C4-2B (cell line): ENCODE measurements around the gene STK11.
A peak's percentile ranks its signal among the peaks of the same experiment; 100 is the strongest.

Experiments used
- H3K27ac ChIP-seq: fragments of 450-650 bp; 2 replicates; pipeline ENCODE4 v1.5.1; 2017
- ZFX ChIP-seq: fragments of 450-650 bp; IDR thresholded peaks from 2 replicates; pipeline ENCODE4 v1.6.1; 2017
- TF ChIP-seq, protein P1 (sequence below): fragments of 450-650 bp; conservative IDR thresholded peaks from 2 replicates; pipeline ENCODE4 v1.5.1; 2017; ENCODE audit warnings: mild to moderate bottlenecking

STK11 gene, protein sequence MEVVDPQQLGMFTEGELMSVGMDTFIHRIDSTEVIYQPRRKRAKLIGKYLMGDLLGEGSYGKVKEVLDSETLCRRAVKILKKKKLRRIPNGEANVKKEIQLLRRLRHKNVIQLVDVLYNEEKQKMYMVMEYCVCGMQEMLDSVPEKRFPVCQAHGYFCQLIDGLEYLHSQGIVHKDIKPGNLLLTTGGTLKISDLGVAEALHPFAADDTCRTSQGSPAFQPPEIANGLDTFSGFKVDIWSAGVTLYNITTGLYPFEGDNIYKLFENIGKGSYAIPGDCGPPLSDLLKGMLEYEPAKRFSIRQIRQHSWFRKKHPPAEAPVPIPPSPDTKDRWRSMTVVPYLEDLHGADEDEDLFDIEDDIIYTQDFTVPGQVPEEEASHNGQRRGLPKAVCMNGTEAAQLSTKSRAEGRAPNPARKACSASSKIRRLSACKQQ

DNA sequence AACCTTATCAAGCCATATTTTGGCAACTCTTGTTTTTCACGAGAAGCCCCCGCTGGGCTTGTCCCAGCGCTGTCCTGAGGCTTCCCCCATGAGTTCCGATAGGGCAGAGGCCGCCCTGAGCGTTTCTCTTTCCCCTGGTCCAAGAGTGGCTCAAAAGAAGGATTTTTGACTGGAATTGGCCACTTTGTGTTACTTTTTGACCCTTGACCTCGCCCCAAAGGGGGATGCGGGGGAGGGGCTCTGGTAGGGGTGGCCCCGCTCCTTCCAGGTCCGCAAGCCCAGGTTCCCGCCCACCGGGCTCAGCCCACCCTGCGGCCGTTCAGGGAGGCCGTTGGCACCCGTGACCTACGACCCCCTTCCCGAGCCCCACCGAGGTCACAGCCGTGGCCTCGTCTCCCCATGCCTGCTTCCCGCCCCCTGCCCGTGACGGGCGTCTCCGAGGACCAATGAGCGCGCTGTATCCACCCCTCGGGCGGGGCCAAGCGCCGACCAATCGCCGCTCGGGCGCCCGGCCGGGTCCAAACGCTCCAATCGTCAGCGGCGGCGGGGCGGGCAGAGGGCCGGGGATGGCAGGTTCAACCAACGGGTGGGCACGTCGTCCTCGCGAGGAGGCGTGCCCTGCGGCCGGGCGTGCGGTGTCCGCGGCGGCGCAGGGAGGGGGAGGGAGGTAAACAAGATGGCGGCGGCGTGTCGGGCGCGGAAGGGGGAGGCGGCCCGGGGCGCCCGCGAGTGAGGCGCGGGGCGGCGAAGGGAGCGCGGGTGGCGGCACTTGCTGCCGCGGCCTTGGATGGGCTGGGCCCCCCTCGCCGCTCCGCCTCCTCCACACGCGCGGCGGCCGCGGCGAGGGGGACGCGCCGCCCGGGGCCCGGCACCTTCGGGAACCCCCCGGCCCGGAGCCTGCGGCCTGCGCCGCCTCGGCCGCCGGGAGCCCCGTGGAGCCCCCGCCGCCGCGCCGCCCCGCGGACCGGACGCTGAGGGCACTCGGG lies at the start of gene STK11:
STK11 (plus strand) TSS at position 665 of the 986 bp plus-strand sequence. CDS start 1,136 bp downstream, outside the sequence.
- TF ChIP-seq, protein P1, sequence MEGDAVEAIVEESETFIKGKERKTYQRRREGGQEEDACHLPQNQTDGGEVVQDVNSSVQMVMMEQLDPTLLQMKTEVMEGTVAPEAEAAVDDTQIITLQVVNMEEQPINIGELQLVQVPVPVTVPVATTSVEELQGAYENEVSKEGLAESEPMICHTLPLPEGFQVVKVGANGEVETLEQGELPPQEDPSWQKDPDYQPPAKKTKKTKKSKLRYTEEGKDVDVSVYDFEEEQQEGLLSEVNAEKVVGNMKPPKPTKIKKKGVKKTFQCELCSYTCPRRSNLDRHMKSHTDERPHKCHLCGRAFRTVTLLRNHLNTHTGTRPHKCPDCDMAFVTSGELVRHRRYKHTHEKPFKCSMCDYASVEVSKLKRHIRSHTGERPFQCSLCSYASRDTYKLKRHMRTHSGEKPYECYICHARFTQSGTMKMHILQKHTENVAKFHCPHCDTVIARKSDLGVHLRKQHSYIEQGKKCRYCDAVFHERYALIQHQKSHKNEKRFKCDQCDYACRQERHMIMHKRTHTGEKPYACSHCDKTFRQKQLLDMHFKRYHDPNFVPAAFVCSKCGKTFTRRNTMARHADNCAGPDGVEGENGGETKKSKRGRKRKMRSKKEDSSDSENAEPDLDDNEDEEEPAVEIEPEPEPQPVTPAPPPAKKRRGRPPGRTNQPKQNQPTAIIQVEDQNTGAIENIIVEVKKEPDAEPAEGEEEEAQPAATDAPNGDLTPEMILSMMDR, result no peak
- peak; percentile 65; the same call in 1 of the 2 replicates for TF ChIP-seq ZFX
- peak within 1 kb of the TSS; percentile 70 for H3K27ac ChIP-seq

DNA sequence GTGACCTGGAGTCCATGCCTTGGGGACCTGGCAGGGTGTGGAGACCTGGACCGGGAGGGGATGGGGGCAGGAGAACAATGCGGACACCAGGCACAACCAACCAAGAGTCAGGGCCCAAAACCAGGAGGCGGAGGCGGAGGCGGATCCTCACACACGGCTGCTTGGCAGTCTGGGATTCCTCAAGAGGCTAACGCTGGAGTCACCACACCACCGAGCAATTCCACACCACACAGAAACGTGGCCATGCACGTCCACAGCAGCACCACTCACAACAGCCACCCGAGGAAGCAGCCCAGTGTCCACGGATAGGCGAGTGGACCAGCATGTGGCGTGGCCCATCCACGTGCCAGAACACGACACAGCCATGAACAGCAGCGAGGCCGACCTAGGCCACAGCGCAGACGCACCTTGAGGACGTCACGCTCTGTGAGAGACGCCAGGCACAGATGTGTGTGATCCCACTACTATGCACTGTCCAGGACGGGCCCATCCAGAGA lies 49.2 kb upstream of the STK11 start:
- no peak overlapping the region for H3K27ac ChIP-seq
- TF ChIP-seq, protein P1, result no peak
- TF ChIP-seq ZFX, result no peak

DNA sequence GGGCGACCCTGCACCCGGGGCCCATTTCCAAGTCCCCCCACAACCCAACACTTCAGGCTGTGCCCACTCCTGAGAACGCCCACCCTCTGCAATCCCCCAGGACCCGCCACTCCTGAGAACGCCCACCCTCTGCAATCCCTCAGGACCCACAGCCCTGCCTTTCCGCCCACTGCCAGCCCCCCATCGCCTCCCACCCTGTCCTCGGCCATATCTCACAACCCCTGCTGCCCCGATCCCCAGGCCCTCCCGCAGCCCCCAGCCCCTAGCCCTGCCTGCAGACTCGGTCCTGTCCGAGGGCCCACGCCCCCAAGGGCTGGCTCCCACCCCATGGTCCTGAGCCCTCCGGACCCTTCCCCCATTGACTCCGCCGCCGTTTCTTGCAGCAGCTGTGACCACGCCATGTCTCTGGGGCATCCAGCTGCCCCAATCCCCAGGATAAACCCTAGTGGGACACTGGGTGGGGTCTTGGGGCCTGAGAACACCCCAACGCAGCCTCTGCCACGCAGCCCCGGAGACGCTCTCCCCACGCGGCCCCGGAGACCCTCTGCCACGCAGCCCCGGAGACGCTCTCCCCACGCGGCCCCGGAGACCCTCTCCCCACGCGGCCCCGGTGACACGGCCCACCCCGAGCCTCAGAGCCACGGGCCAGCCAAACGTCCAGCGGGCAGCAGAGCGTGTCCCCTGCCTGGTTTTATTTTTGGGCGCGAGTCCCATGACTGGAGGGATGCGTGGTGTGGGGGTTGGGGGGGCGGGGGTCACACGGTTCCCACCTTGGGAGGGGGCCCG lies 48.6 kb upstream of the STK11 start:
- TF ChIP-seq, protein P1, result no peak
- no peak for TF ChIP-seq ZFX
- no peak overlapping the region for H3K27ac ChIP-seq

DNA sequence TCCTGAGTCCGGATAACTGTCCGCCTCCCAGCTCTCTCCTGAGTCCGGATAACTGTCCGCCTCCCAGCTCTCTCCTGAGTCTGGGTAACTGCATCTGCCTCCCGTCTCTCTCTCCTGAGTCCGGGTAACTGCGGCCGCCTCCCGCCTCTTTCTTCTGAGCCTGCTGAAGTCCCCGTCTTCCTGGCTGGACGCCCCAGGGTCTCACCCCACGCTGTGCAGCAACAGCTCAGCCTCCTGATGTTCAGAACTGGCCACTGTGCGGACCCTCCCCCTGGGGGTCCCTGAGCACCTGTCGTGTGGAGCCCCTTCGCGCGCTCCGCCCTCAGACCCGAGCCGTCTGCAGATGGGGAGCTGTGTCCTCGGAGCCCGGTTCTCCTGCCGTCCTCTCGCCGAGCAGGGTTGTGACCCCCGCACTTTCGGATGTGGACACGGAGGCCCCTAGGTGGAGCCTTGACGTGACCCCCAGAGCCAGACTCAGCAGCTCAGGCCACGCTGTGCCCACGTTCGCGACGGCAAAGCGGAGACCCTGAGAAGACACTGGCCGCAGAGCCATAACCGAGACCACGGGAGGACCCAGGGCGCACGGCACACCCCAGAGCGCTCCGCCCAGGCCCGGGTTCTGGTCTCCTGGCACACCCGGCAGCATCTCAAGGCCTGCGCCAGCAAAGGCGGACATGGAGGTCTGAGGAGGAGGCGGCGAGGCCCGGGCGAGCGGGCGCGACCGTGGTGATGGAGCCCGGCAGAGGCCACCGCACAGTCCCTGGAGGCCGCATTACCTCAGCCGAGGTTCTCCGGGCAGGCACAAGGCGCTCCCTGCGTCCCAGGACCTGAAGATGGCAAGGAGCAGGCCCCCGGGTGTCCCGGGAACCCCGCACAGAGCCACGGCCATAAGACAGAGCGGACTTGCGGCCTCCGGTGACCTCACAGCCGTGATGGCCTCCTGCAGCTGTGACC lies 47.4 kb upstream of the STK11 start:
- no peak overlapping the region for H3K27ac ChIP-seq
- TF ChIP-seq, protein P1, result no peak
- TF ChIP-seq ZFX, result no peak

DNA sequence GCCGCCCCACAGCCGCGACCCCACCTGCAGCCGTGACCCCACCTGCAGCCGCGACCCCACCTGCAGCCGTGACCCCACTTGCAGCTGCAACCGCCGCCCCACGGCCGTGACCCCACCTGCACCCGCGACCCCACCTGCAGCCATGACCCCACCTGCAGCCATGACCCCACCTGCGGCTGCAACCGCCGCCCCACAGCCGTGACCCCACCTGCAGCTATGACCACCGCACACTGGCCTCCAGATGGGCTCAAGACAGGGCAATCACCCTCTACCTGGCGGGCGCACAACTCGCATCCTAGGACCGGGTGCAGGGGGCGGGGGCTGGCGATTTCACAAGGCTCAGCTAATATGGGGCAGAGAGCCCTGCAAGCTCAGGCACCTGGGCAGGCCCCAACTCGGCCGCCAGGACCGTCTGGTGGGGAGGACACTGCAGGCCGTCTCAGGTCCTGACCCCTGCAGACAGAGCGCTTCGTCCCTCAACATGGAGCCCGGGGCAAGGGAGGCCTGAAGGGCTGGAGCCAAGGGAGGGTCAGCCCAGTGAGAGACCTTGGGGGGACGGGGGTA lies 46.6 kb upstream of the STK11 start:
- no peak overlapping the region for H3K27ac ChIP-seq
- TF ChIP-seq ZFX, result no peak
- TF ChIP-seq, protein P1, result no peak
